K562 (cell line): ENCODE results near the gene COMMD10. TPM values are rescaled to one million over a fixed set of nuclear protein-coding genes. Genes with fewer than 3 reads are reported as not detected.

ENCODE experiments used
- ATAC-seq: fragments of 200-7000 bp; cut with Tn5 transposase; 3 replicates; pipeline ENCODE4 v1.9.1; 2020; ENCODE audit warnings: moderate library complexity
- BruUV-seq: library from RNA; stranded (reverse); fragments of 400-500 nt; replicated peaks from 2 replicates; lab custom pipeline; 2021; lab: Mats Ljungman, UMichigan
- CTCF ChIA-PET: fragments of 300-600 bp; formaldehyde crosslinking; extraction: SDS; loops from one replicate; lab custom pipeline; 2021; ENCODE audit warnings: low intra/inter-chr PET ratio; lab: Yijun Ruan, JAX
- POLR2A ChIA-PET: fragments of 300-600, 350-650 bp; sonication (Branson Sonifier 250); formaldehyde crosslinking; extraction: SDS; loops from one replicate; lab custom pipeline; 2021; ENCODE audit warnings: antibody characterized with exemption, inconsistent platforms; lab: Yijun Ruan, JAX
- DNase-seq, 4 experiments: peaks; one replicate each; pipeline versions ENCODE4 v3.0.0 to v3.0.0-alpha.2; 2011 to 2018; ENCODE audit warnings: low spot score in 3 of 4, mixed read lengths in 3 of 4; ENCODE audit errors: extremely low read depth in 1 of 4
- FAIRE-seq: peaks from 2 replicates; lab custom pipeline; 2011; peaks lifted over from hg19 to GRCh38; lab: Jason Lieb, UNC
- H2AFZ ChIP-seq: 2 replicates; pipeline ENCODE4 v1.6.0; 2011; ENCODE audit warnings: low read depth, low read length, control low read depth, inconsistent platforms
- H3K27ac ChIP-seq: fragments of 200-600 bp; 3 replicates; pipeline ENCODE4 v1.8.0; 2011; ENCODE audit warnings: low read depth, mild to moderate bottlenecking, control low read depth, inconsistent platforms, low read length, moderate library complexity, mixed read lengths; ENCODE audit errors: extremely low read depth
- H3K27me3 ChIP-seq, 2 experiments: fragments of 300-600 bp in 1 of 2; 2 replicates in 1 of 2; 3 replicates in 1 of 2; pipeline versions ENCODE4 v1.6.0 to v1.8.0; 2011; ENCODE audit warnings: inconsistent platforms in 2 of 2, low read length in 2 of 2, mild to moderate bottlenecking in 1 of 2, mixed read lengths in 1 of 2, moderate library complexity in 1 of 2; ENCODE audit not compliant: control insufficient read depth in 2 of 2, insufficient read depth in 2 of 2
- H3K36me3 ChIP-seq: fragments of 300-600 bp; 3 replicates; pipeline ENCODE4 v1.8.0; 2011; ENCODE audit warnings: mild to moderate bottlenecking, low read length, inconsistent platforms; ENCODE audit not compliant: control insufficient read depth, insufficient read depth
- H3K4me1 ChIP-seq, 2 experiments: fragments of 200-600 bp in 1 of 2; replicated peaks in 1 of 2; 2 replicates in 1 of 2; 3 replicates in 1 of 2; pipeline versions ENCODE4 v1.5.1 to v1.8.0; 2011; ENCODE audit warnings: inconsistent platforms in 2 of 2, low read length in 2 of 2, mild to moderate bottlenecking in 1 of 2, mixed read lengths in 1 of 2, moderate library complexity in 1 of 2; ENCODE audit not compliant: control insufficient read depth in 2 of 2, insufficient read depth in 2 of 2
- H3K4me2 ChIP-seq: 2 replicates; pipeline ENCODE4 v1.6.1; 2011; ENCODE audit warnings: low read length, control low read depth, inconsistent platforms, mixed read lengths; ENCODE audit not compliant: insufficient read depth
- H3K4me3 ChIP-seq: fragments of 200-600 bp; sonication (generic), shearing (Covaris generic); 2 replicates; pipeline ENCODE4 v1.5.1; 2016; ENCODE audit warnings: control low read depth, inconsistent platforms
- H3K79me2 ChIP-seq: fragments of 200-600 bp; 3 replicates; pipeline ENCODE4 v1.8.0; 2011; ENCODE audit warnings: low read length, inconsistent platforms; ENCODE audit not compliant: control insufficient read depth, insufficient read depth
- H3K9ac ChIP-seq, 2 experiments: 2 replicates each; pipeline versions ENCODE4 v1.6.0 to v1.6.1; 2011; ENCODE audit warnings: low read depth in 2 of 2, low read length in 2 of 2, control low read depth in 1 of 2, inconsistent platforms in 1 of 2, mild to moderate bottlenecking in 1 of 2, mixed read lengths in 1 of 2; ENCODE audit not compliant: insufficient read depth in 1 of 2
- H3K9me1 ChIP-seq: one replicate; pipeline ENCODE4 v1.6.0; 2011; ENCODE audit warnings: inconsistent platforms, mild to moderate bottlenecking, low read length, moderate library complexity; ENCODE audit not compliant: control insufficient read depth, insufficient read depth
- H3K9me3 ChIP-seq: replicated peaks from 2 replicates; pipeline ENCODE4 v1.5.1; 2011; ENCODE audit warnings: low read depth, low read length, inconsistent platforms; ENCODE audit not compliant: control insufficient read depth, insufficient read depth
- H4K20me1 ChIP-seq: replicated peaks from 2 replicates; pipeline ENCODE4 v1.6.1; 2011; ENCODE audit warnings: low read length, inconsistent platforms, mixed read lengths; ENCODE audit not compliant: control insufficient read depth, insufficient read depth
- ATF6 ChIP-seq: sonication (generic); formaldehyde crosslinking; IDR thresholded peaks from 2 replicates; pipeline ENCODE4 v1.4.0; 2020; ENCODE audit warnings: mild to moderate bottlenecking, missing genetic modification reagents
- DEAF1 ChIP-seq: fragments of 450-650 bp; formaldehyde crosslinking; IDR thresholded peaks from 2 replicates; pipeline ENCODE4 v1.4.0; 2020; ENCODE audit warnings: mild to moderate bottlenecking, moderate library complexity
- EZH2 ChIP-seq: IDR thresholded peaks from 2 replicates; pipeline ENCODE4 v1.6.1; 2012; ENCODE audit warnings: low read depth, mild to moderate bottlenecking, inconsistent platforms, low read length, borderline replicate concordance
- GTF2E2 ChIP-seq: fragments of 200-800 bp; sonication (Bioruptor generic); IDR thresholded peaks from 2 replicates; pipeline ENCODE4 v1.6.1; 2016; ENCODE audit warnings: missing genetic modification characterization, missing compliant biosample characterization
- HEY1 ChIP-seq: fragments of 250-450 bp; sonication (Bioruptor Pico); IDR thresholded peaks from 2 replicates; pipeline ENCODE4 v1.5.0; 2020; ENCODE audit warnings: mild to moderate bottlenecking, moderate library complexity, borderline replicate concordance
- TGIF2 ChIP-seq: sonication (generic); formaldehyde crosslinking; IDR thresholded peaks from 2 replicates; pipeline ENCODE4 v1.8.1; 2022; ENCODE audit warnings: mild to moderate bottlenecking, missing genetic modification reagents, moderate library complexity
- ZNF124 ChIP-seq: sonication (generic); formaldehyde crosslinking; IDR thresholded peaks from 2 replicates; pipeline ENCODE4 v1.8.1; 2022; ENCODE audit warnings: missing genetic modification reagents
- ZNF512 ChIP-seq: IDR thresholded peaks from 2 replicates; pipeline ENCODE4 v1.6.1; 2016; ENCODE audit warnings: missing genetic modification characterization, missing compliant biosample characterization
- ZNF584 ChIP-seq: fragments of 200-800 bp; sonication (Bioruptor generic); IDR thresholded peaks from 2 replicates; pipeline ENCODE4 v1.6.1; 2016; ENCODE audit warnings: low read depth, mild to moderate bottlenecking, missing genetic modification characterization, missing compliant biosample characterization
- ZNF75A ChIP-seq: fragments of 450-650 bp; formaldehyde crosslinking; IDR thresholded peaks from 2 replicates; pipeline ENCODE4 v1.4.0; 2020; ENCODE audit warnings: mild to moderate bottlenecking
- ZNF76 ChIP-seq: fragments of 250-450 bp; sonication (Bioruptor Pico); IDR thresholded peaks from 2 replicates; pipeline ENCODE4 v1.4.0; 2020; ENCODE audit warnings: mild to moderate bottlenecking, moderate library complexity, borderline replicate concordance
- WGBS: fragments of 100-300 bp; shearing (Covaris generic); methylation state at CpG from one replicate; pipeline ENCODE4 v1.1.6; 2016; ENCODE audit warnings: low coverage, mixed read lengths; ENCODE audit not compliant: insufficient coverage; ENCODE audit errors: missing lambda C conversion rate; 5-methylcytosine and 5-hydroxymethylcytosine counted together
- in situ Hi-C: fragments of 300-500 bp; cut with MboI; formaldehyde crosslinking; loops from 4 replicates; pipeline ENCODE4 v1.15.0; 2018; ENCODE audit warnings: inconsistent platforms, mixed read lengths
- intact Hi-C: fragments of 100-400 bp; cut with micrococcal nuclease; formaldehyde crosslinking; loops from 2 replicates; pipeline ENCODE4 v1.14.2; 2022
- polyA plus RNA-seq, 8 experiments: library from polyadenylated mRNA; depleted of rRNA in 4 of 8; stranded (reverse) in 5 of 8; unstranded in 3 of 8; fragments of >200 nt; fragmentation: Nextera tagmentation in 2 of 8; fragmentation: Illumina TruSeq in 1 of 8; extraction: Ambion mirVana in 2 of 8; extraction: Trizol in 1 of 8; gene quantifications; 2 replicates each; pipeline versions ENCODE4 v1.2.1 to v1.2.3, GENCODE V29; 2011 to 2014; ENCODE audit warnings: inconsistent platforms in 1 of 8, missing spikeins in 1 of 8
- total RNA-seq, 7 experiments: library from RNA; depleted of rRNA in 6 of 7; stranded (reverse); fragments of >200 nt in 6 of 7; fragmentation: Illumina TruSeq in 2 of 7; extraction: Trizol in 2 of 7; gene quantifications; 2 replicates each; pipeline versions ENCODE4 v1.2.1 to v1.2.3, GENCODE V29; 2011 to 2021; ENCODE audit warnings: low replicate concordance in 1 of 7

COMMD10 gene
- total and polyA plus RNA-seq, 9 of the 15 experiments (the other 6 are each of a cell fraction or from before 2014, with no cell fraction given) = 17.9 to 101 (median 28.0) TPM

- TF ChIP-seq GTF2E2 (tag) (no peak), ATF6 (no peak), ZNF75A (no peak), TGIF2 (no peak), ZNF124 (CRISPR knock-in tag) (no peak), DEAF1 (CRISPR knock-in tag) (peak; percentile 55)
Observed at GRCh38 chr5:116137544-116138378, 52.9 kb downstream of the COMMD10 start (continued).

GRCh38 chr5:116142495-116142894, 57.7 kb downstream of the COMMD10 start:
- DNase-seq (no peak), ATAC-seq (no peak), FAIRE-seq (no peak)
- H3K36me3 ChIP-seq = no peaks in the 10 kb centered on the region
- ChIA-PET CTCF (no interaction called here), POLR2A (no interaction called here)
- no TSS peak for BruUV-seq
- no peaks in the 10 kb centered on the region for H3K9me1 ChIP-seq
- no peaks in the 10 kb centered on the region for H3K27me3 ChIP-seq
- intact Hi-C loops (no loop called here), in situ Hi-C loops (loop anchor here (25.0 kb wide), 1 partner anchor 795 kb away; no protein-coding TSS in a partner anchor)
- no peak overlapping the region for H3K9ac ChIP-seq
- H3K9me3 ChIP-seq = no peaks in the 10 kb centered on the region
- no peak overlapping the region for H3K27ac ChIP-seq
- TF ChIP-seq HEY1 (no peak), ZNF512 (tag) (no peak), ZNF584 (CRISPR knock-in tag) (no peak), ZNF76 (CRISPR knock-in tag) (no peak), EZH2 (no peak)
- no peak overlapping the region for H3K4me2 ChIP-seq
- H2AFZ ChIP-seq = no peak overlapping the region
- no peak overlapping the region for H3K4me3 ChIP-seq
- WGBS = 73% methylated on average over 3 of the region's 3 CpGs
- H4K20me1 ChIP-seq = no peaks in the 10 kb centered on the region
- H3K4me1 ChIP-seq = no peaks in the 10 kb centered on the region
- no peaks in the 10 kb centered on the region for H3K79me2 ChIP-seq
